Gastrocnemius medialis (tissue), 4 donors: ENCODE data around the gene ARHGEF26. TPM values are rescaled to one million over a fixed set of nuclear protein-coding genes. Genes with fewer than 3 reads are reported as not detected.

ENCODE experiments used
- ATAC-seq, 2 donors: fragments of 150-250 bp; one replicate each; pipeline ENCODE4 v1.9.1; 2016
- DNase-seq, 2 donors: peaks; one replicate each; pipeline ENCODE4 v3.0.0-alpha.2; 2019
- H3K27ac ChIP-seq, 4 donors: fragments of 200-600 bp; sonication (generic); 1 replicate in 1 of 4; 2 replicates in 3 of 4; pipeline ENCODE4 v1.5.1; 2016 to 2018; ENCODE audit warnings: mild to moderate bottlenecking in 2 of 4, moderate library complexity in 1 of 4
- H3K27me3 ChIP-seq, 3 donors: fragments of 200-600 bp; sonication (generic) in 2 of 3; 1 replicate in 1 of 3; 2 replicates in 2 of 3; pipeline versions ENCODE4 v1.5.1 to v1.6.0; 2016 to 2019; ENCODE audit warnings: mild to moderate bottlenecking in 1 of 3, moderate library complexity in 1 of 3
- H3K36me3 ChIP-seq, 2 donors: fragments of 200-600 bp; sonication (generic) in 1 of 2; one replicate each; pipeline ENCODE4 v1.5.1; 2017 to 2018
- H3K4me1 ChIP-seq, 2 donors: fragments of 200-600 bp; sonication (generic) in 1 of 2; one replicate each; pipeline ENCODE4 v1.5.1; 2016 to 2017; ENCODE audit warnings: mild to moderate bottlenecking in 2 of 2
- H3K4me3 ChIP-seq, 4 donors: fragments of 200-600 bp; sonication (generic) in 3 of 4; 1 replicate in 1 of 4; 2 replicates in 3 of 4; pipeline ENCODE4 v1.5.1; 2016 to 2019; ENCODE audit warnings: mild to moderate bottlenecking in 2 of 4
- H3K9me3 ChIP-seq, 3 donors: fragments of 200-600 bp; sonication (generic) in 2 of 3; 1 replicate in 1 of 3; 2 replicates in 2 of 3; pipeline ENCODE4 v1.5.1; 2016 to 2019
- POLR2A ChIP-seq, 2 donors: fragments of 450-650 bp; IDR thresholded peaks; one replicate each; pipeline ENCODE4 v1.6.1; 2017; ENCODE audit warnings: antibody characterized with exemption in 2 of 2, mild to moderate bottlenecking in 2 of 2, moderate library complexity in 2 of 2
- in situ Hi-C, 4 donors: fragments of 200-750 bp; cut with MboI; loops; one replicate each; pipeline versions ENCODE4 v1.15.0 to v1.8.0; 2017; ENCODE audit warnings: low sequenced_read_pairs in 4 of 4
- intact Hi-C: fragments of 100-400 bp; cut with DNase I; formaldehyde crosslinking; loops from one replicate; pipeline ENCODE4 v1.15.1; 2023; ENCODE audit warnings: low total_unique reads
- total RNA-seq, 4 donors: library from RNA; depleted of rRNA; stranded (reverse); fragments of >200 nt; gene quantifications; one replicate each; pipeline versions ENCODE4 v1.1.0 to v1.2.3, GENCODE V29; 2016
- TF ChIP-seq, protein P1 (sequence below), 5 experiments: fragments of 450-650 bp in 3 of 5; fragments of 200-600 bp in 2 of 5; sonication (generic) in 2 of 5; IDR thresholded peaks in 4 of 5; conservative IDR thresholded peaks in 1 of 5; 1 replicate in 4 of 5; 2 replicates in 1 of 5; pipeline ENCODE4 v1.5.1; 2016 to 2019; ENCODE audit warnings: antibody characterized with exemption in 5 of 5, mild to moderate bottlenecking in 3 of 5, moderate library complexity in 3 of 5

Gene ARHGEF26
- total RNA-seq, 4 donors from 2014 or later: 0.41 to 1.7 (median 1.2) TPM

DNA sequence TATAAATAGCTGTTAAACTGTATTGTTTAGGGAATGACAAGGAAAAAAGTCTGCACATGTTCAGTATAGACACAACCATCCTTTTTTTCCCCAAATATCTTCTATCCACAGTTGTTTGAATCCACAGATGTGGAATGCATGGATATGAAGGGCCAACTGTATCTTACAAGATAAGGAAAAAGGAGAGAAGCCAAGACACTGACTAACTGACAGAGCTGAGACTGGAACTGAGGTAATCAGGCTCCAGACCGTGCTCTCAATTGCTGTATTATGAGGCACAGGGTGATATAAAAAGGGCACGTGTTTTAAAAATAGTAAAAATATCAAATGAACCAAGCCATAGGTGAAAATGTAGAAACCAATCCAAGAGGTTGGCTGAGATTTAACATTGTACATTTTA, 154.1 kb downstream of the ARHGEF26 start:
- H3K4me1 ChIP-seq: peaks cover 0 to 7% of the 10 kb centered on the region in 2 donors
- DNase-seq: no peak
- no peaks in the 10 kb centered on the region for H3K27me3 ChIP-seq
- H3K9me3 ChIP-seq: no peaks in the 10 kb centered on the region
- H3K27ac ChIP-seq: peak overlapping the region in 1 of 4 donors; percentile 27
- H3K36me3 ChIP-seq: peaks cover 0 to 88% of the 10 kb centered on the region in 2 donors
- no peak for TF ChIP-seq POLR2A (IDR thresholded peaks at IDR 0.05)
- TF ChIP-seq, protein P1, sequence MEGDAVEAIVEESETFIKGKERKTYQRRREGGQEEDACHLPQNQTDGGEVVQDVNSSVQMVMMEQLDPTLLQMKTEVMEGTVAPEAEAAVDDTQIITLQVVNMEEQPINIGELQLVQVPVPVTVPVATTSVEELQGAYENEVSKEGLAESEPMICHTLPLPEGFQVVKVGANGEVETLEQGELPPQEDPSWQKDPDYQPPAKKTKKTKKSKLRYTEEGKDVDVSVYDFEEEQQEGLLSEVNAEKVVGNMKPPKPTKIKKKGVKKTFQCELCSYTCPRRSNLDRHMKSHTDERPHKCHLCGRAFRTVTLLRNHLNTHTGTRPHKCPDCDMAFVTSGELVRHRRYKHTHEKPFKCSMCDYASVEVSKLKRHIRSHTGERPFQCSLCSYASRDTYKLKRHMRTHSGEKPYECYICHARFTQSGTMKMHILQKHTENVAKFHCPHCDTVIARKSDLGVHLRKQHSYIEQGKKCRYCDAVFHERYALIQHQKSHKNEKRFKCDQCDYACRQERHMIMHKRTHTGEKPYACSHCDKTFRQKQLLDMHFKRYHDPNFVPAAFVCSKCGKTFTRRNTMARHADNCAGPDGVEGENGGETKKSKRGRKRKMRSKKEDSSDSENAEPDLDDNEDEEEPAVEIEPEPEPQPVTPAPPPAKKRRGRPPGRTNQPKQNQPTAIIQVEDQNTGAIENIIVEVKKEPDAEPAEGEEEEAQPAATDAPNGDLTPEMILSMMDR (IDR thresholded peaks at IDR 0.05 in 4 of 5, conservative IDR thresholded peaks at IDR 0.05 in 1 of 5): no peak
- in situ Hi-C loops: no loop called here
- H3K4me3 ChIP-seq: no peak overlapping the region
- intact Hi-C loops: no loop called here
- no peak for ATAC-seq

DNA sequence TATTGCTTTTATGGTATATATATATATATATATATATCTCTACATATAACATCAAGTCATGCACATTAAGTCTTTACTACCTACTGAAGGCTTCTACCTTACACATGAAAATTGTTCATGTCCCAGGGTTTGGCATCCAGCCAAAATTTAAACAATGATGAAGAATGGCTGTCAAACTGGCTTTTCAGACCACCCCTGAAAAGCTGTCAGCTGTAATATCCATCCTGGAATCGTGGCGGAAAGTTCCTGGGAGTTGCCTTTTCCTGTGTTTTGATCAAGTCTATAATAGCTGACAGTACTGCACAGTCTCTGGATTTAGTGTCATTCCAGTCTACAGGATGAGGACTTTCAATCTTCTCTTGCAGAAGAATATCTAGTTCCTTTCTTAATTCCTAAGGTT, 154.8 kb downstream of the ARHGEF26 start:
- H3K4me1 ChIP-seq: peaks cover 0 to 7% of the 10 kb centered on the region in 2 donors
- H3K27me3 ChIP-seq: no peaks in the 10 kb centered on the region
- peak overlapping the region in 1 of 4 donors; percentile 2 for H3K27ac ChIP-seq
- no peak overlapping the region for H3K4me3 ChIP-seq
- TF ChIP-seq, protein P1 (IDR thresholded peaks at IDR 0.05 in 4 of 5, conservative IDR thresholded peaks at IDR 0.05 in 1 of 5): no peak
- no peak for TF ChIP-seq POLR2A (IDR thresholded peaks at IDR 0.05)
- DNase-seq: no peak
- peaks cover 4 to 89% of the 10 kb centered on the region in 2 donors for H3K36me3 ChIP-seq
- no peaks in the 10 kb centered on the region for H3K9me3 ChIP-seq
- intact Hi-C loops: no loop called here
- ATAC-seq: no peak
- in situ Hi-C loops: no loop called here

DNA sequence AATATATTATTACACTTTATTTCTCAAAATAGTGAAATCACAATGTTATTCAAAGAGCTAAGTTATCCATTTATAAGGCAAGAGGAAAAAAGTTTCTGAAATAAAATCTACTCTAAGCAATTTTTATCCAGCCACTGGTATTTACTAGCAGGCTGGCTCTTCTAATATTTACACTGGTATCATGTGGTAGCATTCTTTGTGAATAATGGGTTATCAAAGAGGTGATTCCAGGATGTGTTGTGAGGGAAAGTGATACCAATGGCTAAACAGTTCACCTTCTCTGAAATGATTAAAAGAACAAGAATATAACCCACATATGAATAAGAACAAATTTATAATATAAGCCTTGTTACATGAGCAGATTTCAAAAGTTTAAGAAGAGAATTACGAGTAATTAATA, 159.0 kb downstream of the ARHGEF26 start:
- TF ChIP-seq, protein P1 (IDR thresholded peaks at IDR 0.05 in 4 of 5, conservative IDR thresholded peaks at IDR 0.05 in 1 of 5): no peak
- no peak for TF ChIP-seq POLR2A (IDR thresholded peaks at IDR 0.05)
- in situ Hi-C loops: no loop called here
- DNase-seq (no peak), ATAC-seq (no peak)
- Histone ChIP-seq H3K36me3 (peaks cover 8 to 92% of the 10 kb centered on the region in 2 donors), H3K4me3 (no peak overlapping the region), H3K27me3 (no peaks in the 10 kb centered on the region), H3K9me3 (no peaks in the 10 kb centered on the region), H3K27ac (no peak overlapping the region), H3K4me1 (peaks cover 0 to 7% of the 10 kb centered on the region in 2 donors)
- intact Hi-C loops: no loop called here

DNA sequence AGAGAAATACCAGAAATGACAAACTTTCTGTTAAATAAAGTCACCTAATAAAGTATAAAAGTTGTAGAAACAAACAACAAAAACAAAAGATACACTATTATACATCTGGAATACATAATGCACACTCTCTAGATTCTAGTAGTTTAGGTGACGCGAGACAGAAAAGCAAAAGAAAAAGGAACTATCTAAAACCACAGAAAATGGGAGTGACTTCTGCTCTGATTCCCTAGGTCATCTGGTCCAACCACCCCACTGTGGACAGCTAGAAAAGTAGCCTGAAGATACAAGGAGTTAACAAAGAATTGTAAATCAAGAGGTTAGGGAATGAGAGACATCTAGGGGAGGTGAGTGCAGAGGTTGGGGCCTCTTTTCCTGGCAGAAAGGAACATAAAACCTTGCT, 164.0 kb downstream of the ARHGEF26 start:
- Histone ChIP-seq H3K27me3 (no peaks in the 10 kb centered on the region), H3K36me3 (peaks cover 8 to 91% of the 10 kb centered on the region in 2 donors), H3K4me3 (no peak overlapping the region), H3K4me1 (no peaks in the 10 kb centered on the region), H3K9me3 (no peaks in the 10 kb centered on the region), H3K27ac (no peak overlapping the region)
- TF ChIP-seq, protein P1 (IDR thresholded peaks at IDR 0.05 in 4 of 5, conservative IDR thresholded peaks at IDR 0.05 in 1 of 5): no peak
- TF ChIP-seq POLR2A (IDR thresholded peaks at IDR 0.05): no peak
- no peak for ATAC-seq
- in situ Hi-C loops (no loop called here), intact Hi-C loops (no loop called here)
- no peak for DNase-seq

DNA sequence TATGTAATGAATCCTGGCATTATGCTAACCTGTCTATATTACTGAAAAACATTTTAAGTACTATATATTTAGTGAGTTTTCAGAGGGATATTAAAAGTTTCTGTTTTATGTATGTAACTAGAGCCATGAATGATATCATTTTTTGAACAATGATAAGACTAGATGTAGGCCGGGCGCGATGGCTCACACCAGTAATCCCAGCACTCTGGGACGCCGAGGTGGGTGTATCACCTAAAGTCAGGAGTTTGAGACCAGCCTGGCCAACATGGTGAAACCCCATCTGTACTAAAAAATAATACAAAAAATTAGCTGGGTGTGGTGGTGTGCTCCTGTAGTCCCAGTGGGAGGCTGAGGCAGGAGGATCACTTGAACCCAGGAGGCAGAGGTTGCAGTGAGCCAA, 169.0 kb downstream of the ARHGEF26 start:
- ATAC-seq: no peak
- H3K27me3 ChIP-seq: no peaks in the 10 kb centered on the region
- H3K4me1 ChIP-seq: no peaks in the 10 kb centered on the region
- no peak for TF ChIP-seq POLR2A (IDR thresholded peaks at IDR 0.05)
- TF ChIP-seq, protein P1 (IDR thresholded peaks at IDR 0.05 in 4 of 5, conservative IDR thresholded peaks at IDR 0.05 in 1 of 5): no peak
- intact Hi-C loops (no loop called here), in situ Hi-C loops (no loop called here)
- H3K9me3 ChIP-seq: no peaks in the 10 kb centered on the region
- no peak overlapping the region for H3K27ac ChIP-seq
- H3K4me3 ChIP-seq: no peak overlapping the region
- no peak for DNase-seq
- H3K36me3 ChIP-seq: peaks cover 3 to 86% of the 10 kb centered on the region in 2 donors
